NCI-H187 treated with DMSO at 0.1 percent for 48 hours (cell line): ENCODE measurements around the gene PDE9A.
"Not testable (repeated sequence)": the region's sequence is repeated elsewhere in the genome, so short reads cannot be mapped to it uniquely, and the experiment has no call there.

ENCODE experiments used
- DNase-seq: peaks from one replicate; lab custom pipeline; 2025; lab: John Stamatoyannopoulos, UW

The PDE9A gene

DNA sequence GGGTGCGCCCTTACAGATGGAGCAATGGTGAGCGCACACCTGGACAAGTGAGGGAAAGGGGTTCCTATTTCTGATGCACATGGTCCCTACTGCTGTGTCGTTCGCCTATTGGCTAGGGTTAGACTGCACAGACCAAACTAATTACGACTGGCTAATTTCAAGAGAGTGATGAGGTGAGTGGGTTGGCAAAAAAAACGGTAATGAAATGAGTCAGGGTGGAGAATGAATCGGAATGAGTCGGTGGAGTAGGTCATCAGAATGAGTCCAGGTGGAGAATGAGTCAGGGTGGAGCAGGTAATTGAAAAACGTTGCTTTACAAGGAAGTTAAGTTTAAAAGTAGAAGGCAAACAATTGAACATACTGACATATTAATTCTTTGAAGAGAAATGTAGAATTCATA, 146.1 kb downstream of the PDE9A start:
- DNase-seq = no peak

DNA sequence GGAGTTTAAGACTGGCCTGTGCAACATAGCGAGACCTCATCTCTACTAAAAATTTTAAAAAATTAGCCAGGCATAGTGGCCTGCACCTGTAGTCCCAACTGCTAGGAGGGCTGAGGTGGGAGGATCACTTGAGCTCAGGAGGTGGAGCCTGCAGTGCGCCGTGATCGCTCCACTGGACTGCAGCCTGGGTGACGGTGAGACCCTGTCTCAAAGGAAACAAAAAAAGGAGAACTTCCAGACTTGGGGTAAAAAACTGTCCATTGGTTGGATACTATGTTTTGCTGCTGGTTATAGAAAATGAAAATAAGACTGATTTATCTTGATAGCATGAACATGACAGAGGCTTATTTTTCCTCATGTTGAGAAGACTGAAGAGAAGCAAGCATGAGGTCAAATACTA, 146.5 kb downstream of the PDE9A start:
- DNase-seq = no peak

- not testable (repeated sequence) for DNase-seq
Observed at GRCh38 chr21:42801616-42802015, 148.2 kb downstream of the PDE9A start.

DNA sequence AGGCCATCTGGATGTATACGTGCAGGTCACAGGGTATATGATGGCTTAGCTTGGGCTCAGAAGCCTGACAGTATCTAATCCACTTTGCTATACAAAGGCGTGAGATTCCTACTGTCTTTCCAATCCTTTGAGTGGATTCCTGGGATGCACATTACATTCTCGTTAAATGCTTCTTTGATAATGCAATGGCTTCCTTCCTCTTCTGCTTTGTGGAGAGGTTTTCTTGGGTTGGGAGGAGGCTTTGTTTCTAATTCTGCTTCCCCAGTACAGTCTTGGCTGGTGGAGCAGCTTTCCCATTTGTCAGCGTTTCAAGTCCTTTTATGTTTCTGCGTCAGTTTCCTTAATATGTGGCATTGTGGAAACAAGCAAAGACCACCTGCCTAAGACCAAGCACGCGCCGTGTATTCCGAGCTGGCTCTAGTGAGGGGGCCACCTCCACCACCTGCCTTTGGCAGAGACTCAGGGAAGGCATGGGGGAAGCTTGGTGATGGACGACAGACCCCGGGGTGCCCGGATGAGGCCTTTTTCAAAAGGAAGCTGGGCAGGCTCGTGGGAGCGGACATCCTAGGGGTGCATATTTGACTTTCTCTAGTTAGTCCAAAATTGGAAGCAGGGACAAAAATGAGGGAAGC, 153.2 kb downstream of the PDE9A start:
- no peak for DNase-seq

GRCh38 chr21:42807293-42807895, 154.0 kb downstream of the PDE9A start:
- not testable (repeated sequence) for DNase-seq

- DNase-seq = no peak
Observed at GRCh38 chr21:42807938-42808613, 154.7 kb downstream of the PDE9A start.

GRCh38 chr21:42809171-42809570, 155.8 kb downstream of the PDE9A start:
- DNase-seq = no peak

DNA sequence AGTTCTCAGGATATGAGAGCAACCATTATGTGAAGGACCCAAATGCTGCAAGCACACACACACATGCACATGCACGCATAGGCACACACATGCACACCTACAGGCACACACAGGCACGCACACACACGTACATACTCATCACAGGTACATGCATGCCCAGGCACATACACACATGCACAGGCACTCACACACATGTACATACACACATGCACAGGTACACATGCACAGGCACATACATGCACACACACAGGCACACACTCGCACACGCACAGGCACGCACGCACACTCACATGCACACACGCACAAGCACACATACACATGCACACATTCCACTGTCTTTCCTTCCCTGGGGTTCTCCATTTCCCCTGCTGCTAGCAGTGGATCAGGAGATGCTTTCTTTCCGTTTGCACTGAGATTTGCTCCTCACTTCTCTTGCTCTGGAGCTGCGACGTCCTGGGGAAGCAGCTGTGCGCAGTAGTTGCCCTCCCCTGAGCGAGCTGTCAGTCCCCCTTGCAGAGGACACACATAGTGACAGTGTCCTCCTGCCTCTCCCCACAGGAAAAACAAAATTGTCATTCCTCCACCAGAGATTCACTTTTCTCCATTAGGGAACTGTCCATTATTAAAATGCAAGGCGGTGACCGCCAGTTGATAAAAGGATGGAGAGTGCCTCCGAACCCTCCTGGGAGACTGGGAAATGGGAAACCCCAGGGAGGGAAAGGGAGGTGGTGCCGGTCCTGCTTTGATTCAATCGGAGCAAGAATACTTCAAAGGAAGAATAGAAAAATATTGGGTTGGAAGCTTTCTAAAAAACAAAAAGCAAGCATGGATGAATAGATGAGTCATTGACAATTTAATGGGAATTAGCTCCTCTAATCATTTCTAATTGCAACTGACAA, 156.4 kb downstream of the PDE9A start:
- no peak for DNase-seq

- no peak for DNase-seq
Observed at GRCh38 chr21:42811960-42812359, 158.5 kb downstream of the PDE9A start.

DNA sequence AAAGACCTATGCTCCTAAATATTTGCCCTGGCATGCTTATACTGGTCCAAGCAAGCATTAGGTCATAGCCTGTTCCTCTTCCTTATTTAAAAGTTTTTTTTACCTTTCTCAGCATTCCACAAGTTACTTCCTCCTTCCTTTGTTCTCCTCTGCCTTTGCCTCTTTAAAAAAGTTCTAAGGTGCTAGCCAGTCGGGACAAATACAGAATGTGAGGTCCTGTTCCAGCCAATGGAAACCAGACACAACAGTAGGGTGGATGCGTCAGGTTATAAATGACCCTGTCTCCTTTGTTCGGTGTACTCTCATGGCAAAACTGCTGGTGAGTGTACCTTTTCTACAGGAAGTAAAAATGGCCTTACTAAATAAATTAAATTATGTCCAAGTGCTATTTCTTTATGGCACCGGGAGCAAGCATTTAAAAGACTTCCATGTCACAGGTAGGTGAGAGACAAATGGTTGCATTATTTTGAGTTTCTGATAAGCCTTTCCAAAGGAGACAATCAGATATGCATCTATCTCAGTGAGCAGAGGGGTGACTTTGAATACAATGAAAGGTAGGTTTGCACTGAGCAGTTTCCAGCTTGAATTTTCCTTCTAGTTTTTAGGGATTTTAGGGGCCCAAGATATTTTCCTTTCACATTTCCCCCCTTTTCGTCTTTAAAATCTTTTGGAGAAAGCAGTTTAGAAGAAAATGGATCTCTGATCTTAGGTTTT, 159.3 kb downstream of the PDE9A start:
- not testable (repeated sequence) for DNase-seq

- DNase-seq = no peak
Observed at GRCh38 chr21:42815217-42815616, 161.8 kb downstream of the PDE9A start.

- no peak for DNase-seq
Observed at GRCh38 chr21:42818328-42818749, 164.9 kb downstream of the PDE9A start.

DNA sequence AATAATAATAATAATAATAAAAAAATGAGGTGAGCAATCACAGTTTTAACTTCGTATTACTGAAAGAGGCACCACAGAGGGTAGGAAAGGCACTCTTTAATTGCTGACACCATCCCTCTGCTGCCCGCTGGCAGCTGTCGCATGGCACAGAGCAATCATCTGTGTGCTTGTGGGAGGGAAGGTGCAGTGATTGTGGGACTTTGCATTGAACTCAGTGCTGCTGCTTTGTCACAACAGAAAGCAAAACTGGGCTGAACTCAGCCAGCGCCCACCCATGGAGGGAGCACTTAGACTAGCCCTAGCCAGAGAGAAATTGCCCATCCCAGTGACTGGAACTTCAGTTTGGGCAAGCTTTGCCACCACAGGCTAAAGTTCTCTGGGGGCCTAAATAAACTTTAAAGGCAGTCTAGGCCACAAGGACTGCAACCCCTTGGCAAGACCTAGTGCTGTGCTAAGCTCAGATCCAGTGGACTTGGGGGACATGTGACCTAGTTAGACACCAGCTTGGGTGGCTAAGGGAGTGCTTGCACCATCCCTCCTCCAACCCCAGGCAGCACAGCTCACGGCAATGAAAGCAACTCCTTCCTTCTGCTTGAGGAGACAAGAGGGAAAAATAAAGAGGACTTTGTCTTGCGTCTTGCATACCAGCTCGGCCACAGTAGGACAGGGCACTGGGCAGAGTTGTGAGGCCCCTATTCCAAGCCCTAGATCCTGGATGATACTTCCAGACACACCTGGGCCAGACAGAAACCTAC, 166.6 kb downstream of the PDE9A start:
- no peak for DNase-seq

DNA sequence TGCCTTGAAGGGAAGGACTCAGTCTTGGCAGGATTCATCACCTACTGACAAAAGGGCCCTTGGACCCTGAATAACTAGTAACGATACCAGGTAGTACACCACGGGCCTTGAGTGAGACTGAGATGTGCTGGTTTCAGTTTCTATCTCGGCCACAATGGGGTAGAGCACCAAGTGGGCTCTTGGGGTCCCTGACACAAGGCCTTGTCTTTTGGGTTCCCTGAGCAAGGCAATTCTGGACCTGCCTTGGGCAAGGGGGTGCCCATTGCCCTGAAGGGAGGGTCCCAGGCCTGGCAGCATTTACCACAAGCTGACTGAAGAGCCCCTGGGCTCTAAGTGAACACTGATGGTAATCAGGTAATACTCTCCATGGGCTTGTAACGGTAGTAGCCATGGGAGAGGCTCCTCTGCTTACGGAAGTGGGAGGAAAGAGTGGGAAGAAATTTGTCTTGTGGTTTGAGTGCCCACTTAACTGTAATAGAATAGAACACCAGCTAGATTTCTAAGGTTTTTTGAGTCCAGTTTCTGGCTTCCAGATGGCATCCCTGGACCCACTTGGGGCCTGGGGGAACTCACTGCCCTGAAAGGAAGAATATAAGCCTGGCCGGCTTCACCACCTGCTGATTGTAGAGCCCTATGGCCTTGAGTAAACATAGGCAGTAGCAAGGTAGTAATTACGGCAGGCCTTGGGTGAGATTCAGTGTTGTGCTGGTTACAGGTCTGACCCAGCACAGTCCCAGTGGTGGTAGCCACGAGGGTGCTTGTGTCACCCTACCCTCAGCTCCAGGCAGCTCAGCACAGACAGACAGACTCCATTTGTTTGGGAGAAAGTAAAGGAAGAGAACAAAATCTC, 167.4 kb downstream of the PDE9A start:
- no peak for DNase-seq
